UCSD-AML1 (cell line): ENCODE data around the gene SLC5A5.
"Not testable (repeated sequence)": the region's sequence is repeated elsewhere in the genome, so short reads cannot be mapped to it uniquely, and the experiment has no call there.

Source experiments
- DNase-seq: peaks from one replicate; lab custom pipeline; 2025; ENCODE audit not compliant: unreplicated experiment; lab: John Stamatoyannopoulos, UW

Gene SLC5A5

DNA sequence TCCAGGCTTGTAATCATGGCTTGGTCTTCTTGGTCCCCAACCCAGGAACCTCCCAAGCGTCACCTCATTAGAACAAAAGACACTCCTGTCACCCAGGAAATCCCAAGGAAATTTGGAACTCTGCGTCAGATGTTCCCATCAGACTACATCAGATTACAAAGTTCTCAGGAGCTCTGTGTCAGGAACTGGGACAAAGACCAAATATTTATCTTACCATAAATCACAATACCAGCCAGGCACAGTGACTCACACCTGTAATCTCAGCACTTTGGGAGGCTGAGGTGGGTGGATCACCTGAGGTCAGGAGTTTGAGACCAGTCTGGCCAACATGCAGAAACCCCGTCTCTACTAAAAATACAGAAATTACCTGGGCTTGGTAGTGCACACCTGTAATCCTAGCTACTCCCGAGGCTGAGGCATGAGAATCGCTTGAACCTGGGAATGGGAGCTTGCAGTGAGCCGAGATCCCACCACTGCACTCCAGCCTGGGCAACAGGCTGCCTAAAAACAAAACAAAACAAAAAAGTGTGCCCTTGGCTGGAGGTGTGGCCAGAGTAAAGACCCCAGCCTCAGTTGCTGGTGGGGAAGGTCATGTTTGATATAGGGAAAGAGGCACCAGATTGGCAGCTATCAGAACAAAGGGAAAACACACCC lies 44.3 kb downstream of the SLC5A5 start:
- DNase-seq: no peak

DNA sequence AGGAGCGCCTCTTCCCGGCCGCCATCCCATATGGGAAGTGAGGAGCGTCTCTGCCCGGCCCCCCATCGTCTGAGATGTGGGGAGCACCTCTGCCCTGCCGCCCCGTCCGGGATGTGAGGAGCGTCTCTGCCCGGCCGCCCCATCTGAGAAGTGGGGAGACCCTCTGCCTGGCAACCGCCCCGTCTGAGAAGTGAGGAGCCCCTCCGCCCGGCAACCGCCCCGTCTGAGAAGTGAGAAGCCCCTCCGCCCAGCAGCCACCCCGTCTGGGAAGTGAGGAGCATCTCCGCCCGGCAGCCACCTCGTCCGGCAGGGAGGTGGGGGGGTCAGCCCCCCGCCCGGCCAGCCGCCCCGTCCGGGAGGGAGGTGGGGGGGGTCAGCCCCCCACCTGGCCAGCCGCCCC lies 46.4 kb downstream of the SLC5A5 start:
- not testable (repeated sequence) for DNase-seq

DNA sequence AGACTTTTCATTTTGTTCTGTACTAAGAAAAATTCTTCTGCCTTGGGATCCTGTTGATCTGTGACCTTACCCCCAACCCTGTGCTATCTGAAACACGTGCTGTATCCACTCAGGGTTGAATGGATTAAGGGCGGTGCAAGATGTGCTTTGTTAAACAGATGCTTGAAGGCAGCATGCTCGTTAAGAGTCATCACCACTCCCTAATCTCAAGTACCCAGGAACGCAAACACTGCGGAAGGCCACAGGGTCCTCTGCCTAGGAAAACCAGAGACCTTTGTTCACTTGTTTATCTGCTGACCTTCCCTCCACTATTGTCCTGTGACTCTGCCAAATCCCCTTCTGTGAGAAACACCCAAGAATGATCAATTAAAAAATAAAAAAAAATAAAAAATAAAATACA lies 47.4 kb downstream of the SLC5A5 start:
- not testable (repeated sequence) for DNase-seq

DNA sequence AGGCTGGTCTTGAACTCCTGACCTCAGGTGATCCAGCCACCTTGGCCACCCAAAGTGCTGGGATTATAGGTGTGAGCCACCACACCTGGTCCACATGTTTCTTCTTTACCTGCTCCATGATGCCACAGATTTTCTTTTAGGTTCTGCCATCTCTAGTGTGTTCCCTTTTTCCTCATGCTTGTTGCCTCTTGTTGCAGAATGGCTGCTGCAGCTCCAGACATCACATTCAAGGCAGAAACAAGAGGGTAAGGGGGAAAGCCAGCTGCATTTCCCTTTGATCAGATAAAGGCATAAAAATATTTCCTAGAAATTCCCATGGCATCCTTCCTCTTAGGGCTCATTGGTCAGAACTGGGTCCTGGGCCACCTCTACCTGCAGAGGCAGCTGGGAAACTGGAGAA lies 48.8 kb downstream of the SLC5A5 start:
- DNase-seq: no peak

DNA sequence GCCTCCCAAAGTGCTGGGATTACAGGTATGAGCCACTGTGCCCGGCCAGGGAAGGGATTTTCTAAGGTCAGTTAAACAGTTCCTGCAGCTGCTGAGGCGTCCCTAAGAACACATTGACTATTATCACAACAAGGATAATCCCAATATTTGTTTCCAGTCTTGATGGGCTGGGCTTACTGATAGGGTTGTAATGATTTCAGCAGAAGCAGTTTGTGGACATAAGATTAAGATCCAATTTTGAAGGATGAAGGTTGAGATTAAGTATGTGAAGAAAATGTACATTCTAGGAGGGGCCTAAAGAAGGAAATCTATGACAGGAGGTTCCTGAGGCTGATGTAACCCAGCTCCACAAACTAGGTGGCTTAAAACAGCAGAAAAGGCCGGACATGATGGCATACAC lies 50.4 kb downstream of the SLC5A5 start:
- DNase-seq: no peak

DNA sequence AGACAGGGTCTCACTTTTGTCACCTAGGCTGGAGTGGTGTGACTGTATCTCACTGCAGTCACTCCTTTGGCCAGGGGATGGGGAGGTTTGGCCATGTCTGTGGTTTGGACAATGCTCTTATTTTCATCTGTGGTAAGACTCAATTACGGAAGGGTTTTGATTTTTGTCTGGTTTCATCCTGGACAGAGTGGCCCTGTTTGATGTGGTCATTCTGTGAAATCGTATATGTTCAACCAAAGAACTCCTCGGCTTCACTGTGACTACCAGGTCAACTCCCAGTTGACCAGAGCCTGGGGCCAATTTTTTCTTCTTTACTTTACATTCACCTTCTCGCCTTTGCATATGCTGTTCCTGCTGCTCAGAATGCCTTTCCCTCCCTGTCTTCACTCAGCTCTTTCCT lies 54.3 kb downstream of the SLC5A5 start:
- DNase-seq: no peak

DNA sequence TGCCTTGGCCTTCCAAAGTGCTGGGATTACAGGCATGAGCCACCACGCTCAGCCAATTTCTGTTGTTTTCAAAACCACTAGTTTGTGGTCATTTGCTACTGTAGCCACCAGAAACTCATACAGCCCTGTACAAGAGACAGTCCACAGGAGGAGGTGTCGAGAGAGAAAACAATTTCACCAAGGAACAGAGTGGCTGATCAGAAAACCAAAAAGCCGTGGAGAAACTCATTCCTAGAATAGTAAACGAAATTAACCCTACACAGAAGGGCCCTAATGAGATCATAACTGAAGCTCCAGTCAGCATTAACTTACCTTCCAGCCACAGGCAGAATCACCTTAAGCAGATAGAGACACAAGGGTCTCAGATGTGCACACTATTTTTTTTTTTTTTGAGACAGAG lies 57.3 kb downstream of the SLC5A5 start:
- no peak for DNase-seq

DNA sequence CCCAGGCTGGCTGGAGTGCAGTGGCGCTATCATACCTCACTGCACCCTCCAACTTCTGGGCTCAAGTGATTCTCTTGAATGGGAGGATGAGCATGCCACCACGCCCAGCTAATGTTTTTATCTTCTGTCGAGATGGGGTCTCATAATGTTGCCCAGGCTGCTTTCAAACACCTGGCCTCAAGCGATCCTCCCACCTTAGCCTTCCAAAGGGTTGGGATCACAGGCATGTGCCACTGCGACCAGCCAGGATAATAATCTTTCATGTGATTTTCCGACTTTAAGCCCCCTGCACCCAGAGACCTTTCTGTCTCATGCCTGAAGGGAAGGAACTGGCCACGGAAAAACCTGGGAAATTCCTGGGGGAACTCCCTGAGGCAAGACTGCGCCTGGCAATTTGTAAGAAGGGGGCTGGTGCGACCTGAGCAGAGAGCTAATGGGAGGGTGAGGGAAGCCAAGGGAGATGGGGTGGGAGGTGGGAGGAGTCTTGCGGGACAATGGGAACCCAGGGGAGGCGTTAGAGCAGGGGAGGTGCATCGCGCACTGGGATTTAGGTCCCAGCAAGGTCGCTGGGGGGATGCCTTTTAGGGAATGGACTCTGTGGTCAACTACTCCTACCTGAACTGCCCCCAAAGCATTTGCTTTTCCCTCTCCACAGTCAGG lies 59.9 kb downstream of the SLC5A5 start:
- no peak for DNase-seq

DNA sequence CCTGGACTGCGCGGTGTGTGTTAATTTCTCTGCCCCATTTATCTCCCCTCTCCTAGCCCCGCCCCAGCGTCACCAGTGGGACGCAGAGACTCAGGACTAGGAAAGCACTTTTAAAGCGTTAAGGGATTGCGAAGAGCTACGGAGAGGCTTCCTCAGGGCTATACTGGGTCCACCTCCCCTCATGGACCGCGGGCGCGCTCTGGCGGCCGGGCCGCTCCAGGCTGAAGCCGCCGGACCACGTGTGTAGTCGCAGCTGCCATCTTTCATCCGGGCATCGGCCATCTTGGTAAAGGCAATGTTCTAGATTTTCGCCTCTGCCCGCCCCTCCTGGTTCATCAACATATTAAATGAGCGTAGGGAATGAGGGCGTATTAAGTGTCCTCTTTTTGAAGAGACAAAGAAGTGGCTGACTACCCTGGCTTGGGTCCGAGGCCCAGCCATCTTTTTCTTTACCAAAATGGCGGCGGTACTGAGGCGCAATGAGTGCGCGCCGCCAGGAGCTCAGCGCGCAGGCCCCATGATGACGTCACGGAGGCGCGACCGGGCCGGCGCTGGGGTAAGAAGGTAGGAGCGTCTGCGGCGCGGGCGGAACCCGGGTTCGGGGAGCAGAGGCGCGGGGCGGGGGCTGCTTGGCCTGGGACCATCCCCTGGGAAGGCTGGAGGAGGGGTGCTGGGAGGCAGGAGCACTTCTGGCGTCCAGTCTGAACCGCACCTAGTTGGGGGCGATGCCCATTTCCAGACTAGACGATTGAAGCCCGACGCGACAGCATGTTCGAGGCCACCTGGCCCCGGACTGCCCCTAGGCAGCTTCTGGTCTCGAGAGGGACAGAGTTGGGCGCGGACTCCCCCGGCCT lies 61.0 kb downstream of the SLC5A5 start, which contains the start of gene CCDC124:
TSS of gene CCDC124 (plus strand) at position 531 of the 854 bp plus-strand sequence. CDS start 3,406 bp downstream, outside the sequence.
- DNase-seq: peak; percentile 95

DNA sequence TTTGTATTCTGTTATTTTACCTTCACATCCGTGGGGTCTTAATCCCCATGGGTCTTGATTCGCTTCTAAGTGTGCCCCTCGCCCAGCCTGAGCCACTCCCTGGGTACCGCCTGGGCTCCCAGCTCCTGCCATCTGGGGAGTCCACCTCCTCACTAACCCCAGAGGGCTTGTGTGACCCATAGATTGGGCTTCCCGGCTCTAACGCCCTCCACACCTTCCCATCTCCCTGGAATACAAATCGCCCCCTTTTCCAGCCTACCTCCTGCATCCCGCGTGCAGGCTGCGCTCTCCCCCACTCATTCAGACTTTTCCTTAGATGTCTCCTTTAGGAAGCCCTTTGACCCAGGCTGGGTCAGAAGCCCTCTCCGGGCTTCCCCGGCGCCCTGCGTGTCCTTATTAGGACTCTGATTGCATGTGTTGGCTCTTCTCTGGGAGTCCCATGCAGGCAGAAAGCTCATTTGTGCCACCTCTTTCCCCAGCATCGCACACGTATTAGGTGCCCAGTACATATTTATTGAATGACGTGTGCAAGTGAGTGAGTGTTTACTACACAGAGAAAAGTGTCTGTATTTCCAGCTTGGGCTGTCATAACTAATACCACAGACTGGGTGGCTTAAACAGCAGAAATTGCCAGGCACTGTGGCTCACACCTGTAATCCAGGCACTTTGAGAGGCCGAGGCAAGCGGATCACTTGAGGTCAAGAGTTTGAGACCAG lies 61.8 kb downstream of the SLC5A5 start:
- no peak for DNase-seq

DNA sequence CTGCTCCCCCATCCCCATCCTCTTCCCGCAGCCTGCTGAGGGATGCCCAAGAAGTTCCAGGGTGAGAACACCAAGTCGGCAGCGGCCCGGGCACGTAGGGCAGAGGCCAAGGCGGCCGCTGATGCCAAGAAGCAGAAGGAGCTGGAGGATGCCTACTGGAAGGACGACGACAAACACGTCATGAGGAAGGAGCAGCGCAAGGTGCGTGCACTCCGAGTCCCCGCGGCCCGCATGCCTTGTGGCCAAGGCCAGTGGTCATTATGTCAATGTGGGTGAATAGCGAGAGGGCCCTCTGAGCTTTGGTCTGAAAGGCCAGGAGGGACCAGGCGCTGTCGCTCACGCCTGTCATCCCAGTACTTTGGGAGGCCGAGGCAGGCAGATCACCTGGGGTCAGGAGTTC lies 64.6 kb downstream of the SLC5A5 start:
- no peak for DNase-seq

DNA sequence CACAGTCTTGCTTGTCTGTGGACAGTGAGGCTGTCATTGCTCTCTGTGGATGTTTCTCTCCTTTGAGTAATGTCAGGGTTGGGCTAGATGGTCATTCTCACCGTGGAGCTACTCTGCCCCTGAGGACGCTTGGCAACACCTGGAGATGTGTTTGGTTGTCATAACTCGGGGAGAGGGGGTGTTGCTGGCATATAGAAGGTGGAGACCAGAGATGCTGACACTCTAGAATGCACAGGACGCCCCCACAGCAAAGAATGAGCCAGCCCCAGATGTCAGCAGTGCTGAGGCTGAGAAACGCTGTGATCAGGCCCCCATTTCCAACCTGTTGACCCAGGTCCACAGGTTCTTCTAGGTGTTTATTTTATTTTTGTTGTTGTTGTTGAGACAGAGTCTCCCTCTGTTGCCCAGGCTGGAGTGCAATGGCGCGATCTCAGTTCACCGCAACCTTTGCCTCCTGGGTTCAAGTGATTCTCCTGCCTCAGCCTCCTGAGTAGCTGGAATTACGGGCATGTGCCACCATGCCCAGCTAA lies 65.7 kb downstream of the SLC5A5 start:
- no peak for DNase-seq

DNA sequence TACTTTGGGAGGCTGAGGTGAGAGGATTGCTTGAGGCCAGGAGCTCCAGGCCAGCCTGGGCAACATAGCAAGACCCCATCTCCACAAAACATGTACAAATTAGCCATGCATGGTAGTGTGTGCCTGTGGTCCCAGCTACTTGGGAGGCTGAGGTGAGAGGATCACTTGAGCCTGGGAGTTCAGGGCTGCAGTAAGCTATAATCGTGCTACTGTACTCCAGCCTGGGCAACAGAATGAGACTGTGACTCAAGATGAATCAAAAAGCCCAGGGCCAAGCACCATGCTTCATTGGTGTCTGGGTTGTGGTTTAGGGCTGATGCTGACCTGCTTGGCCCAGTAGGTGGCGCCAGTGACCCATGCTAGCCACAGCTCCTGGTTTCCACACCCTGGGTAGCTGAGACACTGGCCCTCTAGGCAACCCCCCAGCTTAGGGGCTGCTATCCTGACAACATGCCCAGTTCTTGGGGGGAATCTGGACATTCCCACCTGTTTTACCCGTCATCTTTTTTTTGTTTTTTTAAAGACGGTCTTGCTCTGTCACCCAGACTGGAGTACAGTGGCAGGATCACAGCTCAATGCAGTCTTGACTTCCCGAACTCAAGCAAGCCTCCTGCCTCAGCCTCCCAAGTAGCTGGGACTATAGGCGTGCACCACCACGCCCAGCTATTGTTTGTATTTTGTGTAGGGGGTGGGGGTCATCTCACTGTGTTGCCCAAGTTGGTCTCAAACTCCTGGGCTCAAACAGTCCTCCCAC lies 66.5 kb downstream of the SLC5A5 start:
- peak; percentile 73 for DNase-seq

DNA sequence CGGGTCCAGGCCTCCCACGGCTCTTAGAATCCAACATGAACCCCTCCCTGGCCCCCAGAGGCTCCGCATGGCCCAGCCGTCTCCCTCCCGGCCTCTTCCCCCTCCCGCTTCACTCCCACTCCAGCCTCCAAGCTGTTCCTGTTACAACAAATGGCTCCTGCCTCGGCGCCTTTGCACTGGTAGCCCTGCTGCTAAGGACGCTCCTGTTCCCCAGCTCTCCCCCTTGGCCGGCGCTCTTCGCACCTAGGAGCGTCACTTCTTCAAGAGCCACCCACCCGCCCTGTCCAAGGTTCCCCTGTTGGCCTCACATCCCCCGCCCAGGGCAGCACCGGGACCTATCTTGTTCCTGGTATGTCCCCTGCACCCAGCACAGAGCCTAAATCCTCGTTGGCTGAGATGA lies 70.4 kb downstream of the SLC5A5 start:
- DNase-seq: no peak

DNA sequence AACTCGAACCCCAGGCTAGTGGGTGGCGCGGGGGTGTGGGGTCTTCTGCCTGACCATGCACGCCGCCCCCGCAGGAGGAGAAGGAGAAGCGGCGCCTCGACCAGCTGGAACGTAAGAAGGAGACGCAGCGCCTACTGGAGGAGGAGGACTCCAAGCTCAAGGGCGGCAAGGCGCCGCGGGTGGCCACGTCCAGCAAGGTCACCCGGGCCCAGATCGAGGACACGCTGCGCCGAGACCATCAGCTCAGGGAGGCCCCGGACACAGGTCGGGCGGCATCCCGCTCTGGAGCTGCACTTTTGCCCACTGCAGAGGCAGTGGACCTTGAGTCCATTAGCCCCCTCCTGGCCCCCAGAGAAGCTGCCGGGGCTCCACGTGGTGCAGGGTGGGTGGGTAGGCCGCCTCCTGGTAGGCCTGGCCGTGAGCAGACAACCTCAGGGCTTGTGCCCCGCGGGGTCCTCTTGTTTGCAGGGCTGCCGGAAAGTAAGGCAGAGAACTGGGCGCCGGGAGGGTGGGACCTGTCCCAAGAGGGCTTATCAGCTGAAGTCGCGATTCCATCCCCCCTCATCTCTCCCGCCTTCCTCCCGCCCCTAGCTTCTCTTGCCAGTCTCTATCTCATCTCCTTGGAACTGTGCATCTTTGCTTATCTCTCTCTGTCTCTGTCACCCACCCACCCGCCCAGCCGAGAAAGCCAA lies 71.0 kb downstream of the SLC5A5 start:
- DNase-seq: no peak

DNA sequence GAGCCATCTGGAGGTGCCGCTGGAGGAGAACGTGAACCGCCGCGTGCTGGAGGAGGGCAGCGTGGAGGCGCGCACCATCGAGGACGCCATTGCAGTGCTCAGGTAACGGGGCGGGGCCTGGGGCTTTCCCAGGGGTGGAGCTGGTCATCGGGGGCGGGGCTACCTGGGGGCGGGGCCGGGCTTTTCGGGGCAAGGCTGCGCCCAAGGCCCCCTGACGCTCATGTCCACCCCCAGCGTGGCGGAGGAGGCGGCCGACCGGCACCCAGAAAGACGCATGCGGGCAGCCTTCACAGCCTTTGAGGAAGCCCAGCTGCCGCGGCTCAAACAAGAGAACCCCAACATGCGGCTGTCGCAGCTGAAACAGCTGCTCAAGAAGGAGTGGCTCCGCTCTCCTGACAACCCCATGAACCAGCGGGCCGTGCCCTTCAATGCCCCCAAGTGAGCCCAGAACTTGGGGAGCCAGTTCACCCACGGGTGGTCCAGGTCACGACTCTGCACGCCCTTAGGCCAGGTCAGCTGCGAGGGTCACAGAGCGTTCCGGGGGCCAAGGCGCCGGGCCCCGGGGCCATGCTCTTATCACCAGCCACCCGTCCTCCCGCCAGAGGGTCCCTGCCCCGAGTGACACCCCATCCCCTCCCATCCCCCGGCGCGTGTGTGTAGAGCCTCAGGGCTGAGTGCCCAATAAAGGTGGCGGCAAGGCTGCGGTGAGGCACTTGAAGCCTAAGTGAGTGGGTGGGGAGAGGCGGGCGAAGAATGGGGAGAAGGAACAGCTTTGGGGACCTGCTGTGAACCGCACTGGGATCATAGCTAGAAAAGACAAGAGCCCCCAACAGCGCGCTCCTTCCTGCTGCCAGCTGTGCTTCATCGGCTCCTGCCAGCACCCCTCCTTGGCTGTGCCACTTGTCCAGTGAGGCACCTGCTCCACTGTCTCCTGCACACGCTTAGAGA lies 71.8 kb downstream of the SLC5A5 start:
- no peak for DNase-seq

DNA sequence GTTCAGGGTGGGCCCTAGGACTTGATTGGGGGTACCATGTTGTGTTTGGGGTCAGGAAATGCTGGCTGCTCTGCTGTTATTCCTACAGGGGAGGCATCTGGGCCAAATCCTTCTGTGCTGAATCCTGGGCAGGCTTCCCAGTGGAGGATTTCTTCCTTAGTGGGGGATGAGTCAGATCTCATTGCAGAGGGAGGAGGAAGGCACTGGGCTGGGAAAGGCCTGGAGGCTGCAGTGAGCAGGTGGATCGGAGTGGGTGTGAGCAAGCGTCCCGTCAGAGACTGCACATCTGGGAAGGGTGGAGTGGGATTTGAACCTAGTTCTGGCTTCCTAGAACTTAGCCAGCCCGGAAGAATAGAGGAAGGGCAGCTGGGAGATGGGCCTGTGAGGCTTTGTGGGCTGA lies 72.6 kb downstream of the SLC5A5 start:
- DNase-seq: no peak
